Activated naive CD8-positive, alpha-beta T cell treated with anti-CD3 and anti-CD28 coated beads, Interleukin-2, amount 50 U/mL, for 24 hours (primary cell): ENCODE results near the gene PRPF38A.

ENCODE experiments used
- ATAC-seq: fragments of 150-1000 bp; cut with Tn5 transposase; one replicate; pipeline ENCODE4 v1.10.0; 2021
- DNase-seq: peaks from one replicate; pipeline ENCODE4 v3.0.0; 2021
- H3K27ac Mint-ChIP-seq: one replicate; pipeline ENCODE4 v1.8.0; 2021; ENCODE audit warnings: mild to moderate bottlenecking, mixed read lengths
- H3K27me3 Mint-ChIP-seq: one replicate; pipeline ENCODE4 v1.8.0; 2021; ENCODE audit warnings: mixed read lengths
- H3K36me3 Mint-ChIP-seq: one replicate; pipeline ENCODE4 v1.8.0; 2021; ENCODE audit warnings: low read depth, mixed read lengths
- H3K4me1 Mint-ChIP-seq: one replicate; pipeline ENCODE4 v1.8.0; 2021; ENCODE audit warnings: mixed read lengths
- H3K4me3 Mint-ChIP-seq: one replicate; pipeline ENCODE4 v1.8.0; 2021; ENCODE audit warnings: mild to moderate bottlenecking, moderate library complexity, mixed read lengths
- H3K9me3 Mint-ChIP-seq: one replicate; pipeline ENCODE4 v1.8.0; 2021; ENCODE audit warnings: mixed read lengths

PRPF38A gene

GRCh38 chr1:52404116-52404974 lies at the start of gene PRPF38A, which contains the start of gene ORC1:
TSS of gene PRPF38A (plus strand) at chr1:52404602. CDS start at chr1:52404750, 148 bp downstream.
TSS of gene ORC1 (minus strand) at chr1:52404423. CDS start at chr1:52402223, 2,200 bp downstream.
- ATAC-seq, result peak; percentile 93
- DNase-seq, result peak; percentile 99
- Mint-ChIP-seq H3K4me1 (peaks cover 45% of the 10 kb centered on the region), H3K9me3 (no peaks in the 10 kb centered on the region), H3K4me3 (peak within 1 kb of the TSS; percentile 98), H3K27me3 (no peaks in the 10 kb centered on the region), H3K36me3 (peaks cover 63% of the 10 kb centered on the region), H3K27ac (peak within 1 kb of the TSS; percentile 97)

DNA sequence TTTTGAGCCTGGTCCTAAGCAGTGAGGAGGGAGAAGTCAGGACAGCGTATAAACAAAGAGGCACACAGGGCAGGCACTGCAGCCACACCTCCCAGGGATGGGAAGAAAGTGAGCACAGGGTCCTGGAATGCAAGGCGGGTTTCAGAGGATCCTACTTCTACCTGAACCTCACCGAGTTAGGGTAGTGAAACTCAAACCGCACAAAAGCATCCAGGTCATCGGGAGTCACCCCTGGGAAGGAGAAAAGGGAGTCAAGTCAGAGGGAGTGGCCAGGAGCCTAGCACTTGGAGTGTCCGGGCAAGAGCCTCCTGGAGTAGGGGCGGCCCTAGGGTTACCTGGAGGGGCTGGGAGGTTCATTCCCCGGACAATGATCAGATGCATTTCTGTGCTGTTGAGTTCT lies 49.0 kb upstream of the PRPF38A start:
- Mint-ChIP-seq H3K9me3 (no peaks in the 10 kb centered on the region), H3K27ac (no peak overlapping the region), H3K4me1 (no peaks in the 10 kb centered on the region), H3K27me3 (no peaks in the 10 kb centered on the region), H3K4me3 (no peak overlapping the region), H3K36me3 (peaks cover 48% of the 10 kb centered on the region)
- ATAC-seq (no peak), DNase-seq (no peak)

- ATAC-seq (no peak), DNase-seq (no peak)
- no peak overlapping the region for H3K27ac Mint-ChIP-seq
- peaks cover 48% of the 10 kb centered on the region for H3K36me3 Mint-ChIP-seq
- H3K27me3 Mint-ChIP-seq, result no peaks in the 10 kb centered on the region
- no peaks in the 10 kb centered on the region for H3K4me1 Mint-ChIP-seq
- no peak overlapping the region for H3K4me3 Mint-ChIP-seq
- no peaks in the 10 kb centered on the region for H3K9me3 Mint-ChIP-seq
Measured at GRCh38 chr1:52355847-52356505, 48.4 kb upstream of the PRPF38A start.

GRCh38 chr1:52356818-52357355 lies 47.5 kb upstream of the PRPF38A start:
- peaks cover 55% of the 10 kb centered on the region for H3K36me3 Mint-ChIP-seq
- H3K4me3 Mint-ChIP-seq, result no peak overlapping the region
- peak overlapping the region; percentile 44 for H3K27ac Mint-ChIP-seq
- H3K27me3 Mint-ChIP-seq, result no peaks in the 10 kb centered on the region
- H3K4me1 Mint-ChIP-seq, result no peaks in the 10 kb centered on the region
- no peak for DNase-seq
- no peak for ATAC-seq
- no peaks in the 10 kb centered on the region for H3K9me3 Mint-ChIP-seq

- no peak overlapping the region for H3K27ac Mint-ChIP-seq
- no peaks in the 10 kb centered on the region for H3K27me3 Mint-ChIP-seq
- peaks cover 57% of the 10 kb centered on the region for H3K36me3 Mint-ChIP-seq
- ATAC-seq, result no peak
- DNase-seq, result no peak
- H3K4me3 Mint-ChIP-seq, result no peak overlapping the region
- H3K4me1 Mint-ChIP-seq, result peaks cover under 1% of the 10 kb centered on the region
- no peaks in the 10 kb centered on the region for H3K9me3 Mint-ChIP-seq
Measured at GRCh38 chr1:52357397-52357796, 47.0 kb upstream of the PRPF38A start.

DNA sequence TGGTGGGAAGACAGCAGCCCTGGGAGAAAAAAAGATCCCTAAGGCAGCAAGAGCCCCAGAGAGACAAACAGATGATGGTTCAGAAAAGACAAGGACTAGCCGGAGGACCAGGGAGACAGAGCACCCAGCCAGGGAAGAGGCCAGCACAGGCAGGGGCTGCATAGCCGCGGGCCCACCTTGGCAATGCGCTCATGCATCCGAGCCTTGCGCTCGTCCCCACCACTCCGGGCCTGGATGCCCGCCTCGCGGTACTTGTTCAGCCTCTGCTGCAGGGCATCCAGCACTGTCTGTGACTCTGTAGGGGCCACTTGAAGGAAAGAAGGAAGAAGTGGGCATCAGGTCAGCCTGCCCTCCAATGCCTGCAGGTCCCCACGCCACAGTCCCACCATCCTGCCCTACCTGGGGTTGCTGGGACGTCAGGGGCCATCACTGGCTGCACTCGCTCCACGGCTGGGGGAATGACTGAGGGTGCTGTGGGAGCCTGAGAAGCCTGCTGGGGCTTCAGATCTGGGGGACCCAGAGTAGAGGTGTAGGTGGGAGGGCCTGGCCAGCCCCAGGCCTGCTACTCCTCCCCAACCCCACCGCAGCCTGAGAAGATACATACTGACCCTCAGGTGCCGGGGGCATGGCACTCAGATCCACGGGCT lies 45.4 kb upstream of the PRPF38A start:
- Mint-ChIP-seq H3K27me3 (no peaks in the 10 kb centered on the region), H3K9me3 (no peaks in the 10 kb centered on the region), H3K27ac (no peak overlapping the region), H3K4me1 (peaks cover 12% of the 10 kb centered on the region), H3K36me3 (peaks cover 55% of the 10 kb centered on the region), H3K4me3 (no peak overlapping the region)
- ATAC-seq, result no peak
- no peak for DNase-seq

GRCh38 chr1:52359676-52360594 lies 44.5 kb upstream of the PRPF38A start:
- H3K9me3 Mint-ChIP-seq, result no peaks in the 10 kb centered on the region
- H3K27ac Mint-ChIP-seq, result no peak overlapping the region
- H3K27me3 Mint-ChIP-seq, result no peaks in the 10 kb centered on the region
- ATAC-seq, result no peak
- DNase-seq, result no peak
- peaks cover 20% of the 10 kb centered on the region for H3K4me1 Mint-ChIP-seq
- H3K4me3 Mint-ChIP-seq, result no peak overlapping the region
- peaks cover 50% of the 10 kb centered on the region for H3K36me3 Mint-ChIP-seq

GRCh38 chr1:52360595-52360968 lies 43.8 kb upstream of the PRPF38A start:
- Mint-ChIP-seq H3K4me3 (no peak overlapping the region), H3K36me3 (peaks cover 44% of the 10 kb centered on the region), H3K27me3 (no peaks in the 10 kb centered on the region), H3K4me1 (peaks cover 26% of the 10 kb centered on the region), H3K27ac (no peak overlapping the region), H3K9me3 (no peaks in the 10 kb centered on the region)
- ATAC-seq (no peak), DNase-seq (no peak)

- no peaks in the 10 kb centered on the region for H3K9me3 Mint-ChIP-seq
- peaks cover 25% of the 10 kb centered on the region for H3K36me3 Mint-ChIP-seq
- peak overlapping the region; percentile 97 for H3K4me3 Mint-ChIP-seq
- DNase-seq (no peak), ATAC-seq (no peak)
- no peaks in the 10 kb centered on the region for H3K27me3 Mint-ChIP-seq
- peaks cover 41% of the 10 kb centered on the region for H3K4me1 Mint-ChIP-seq
- H3K27ac Mint-ChIP-seq, result no peak overlapping the region
Measured at GRCh38 chr1:52364235-52364839, 40.1 kb upstream of the PRPF38A start.

GRCh38 chr1:52365071-52365745 lies 39.2 kb upstream of the PRPF38A start:
- no peaks in the 10 kb centered on the region for H3K27me3 Mint-ChIP-seq
- DNase-seq, result peak; percentile 33
- H3K4me3 Mint-ChIP-seq, result peak overlapping the region; percentile 97
- H3K4me1 Mint-ChIP-seq, result peaks cover 41% of the 10 kb centered on the region
- H3K27ac Mint-ChIP-seq, result peak overlapping the region; percentile 98
- peaks cover 22% of the 10 kb centered on the region for H3K36me3 Mint-ChIP-seq
- ATAC-seq, result no peak
- no peaks in the 10 kb centered on the region for H3K9me3 Mint-ChIP-seq

DNA sequence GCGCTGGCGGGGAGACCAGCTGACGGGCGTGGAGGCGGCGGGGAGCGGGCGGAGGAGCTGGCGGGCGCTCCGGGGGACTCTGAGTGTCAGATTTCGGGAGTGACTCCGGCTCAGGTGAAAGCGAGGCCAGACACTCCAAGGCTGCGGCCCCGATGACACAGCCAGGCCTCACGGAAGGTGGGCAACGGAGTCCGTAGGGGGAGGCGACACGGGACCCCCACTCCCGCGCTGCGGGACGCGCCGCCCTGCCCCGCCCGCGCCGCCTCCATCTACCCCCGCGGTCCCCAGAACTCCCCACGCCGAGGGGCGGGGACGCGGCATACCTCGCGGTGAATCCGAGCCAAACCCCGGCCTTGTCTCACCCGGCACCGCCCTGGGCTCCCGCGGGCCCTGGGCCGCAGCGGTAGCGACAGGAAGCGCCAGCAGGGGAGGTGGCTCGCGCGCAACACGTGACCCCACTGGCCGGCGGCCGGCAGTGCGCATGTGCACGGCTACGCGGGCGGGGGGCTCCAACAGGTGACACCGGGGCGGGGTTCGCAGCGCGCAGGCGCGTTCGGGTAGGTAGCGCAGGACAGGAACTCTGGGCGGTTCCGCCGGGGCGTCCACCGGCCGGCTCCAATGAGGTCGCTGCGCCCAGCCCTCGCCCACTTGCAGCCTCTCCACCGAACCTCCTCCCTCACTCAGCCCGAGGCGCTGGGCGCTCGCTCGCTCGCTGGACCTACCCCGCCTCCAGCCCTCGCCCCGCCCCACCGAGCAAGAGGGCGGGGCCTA lies 38.5 kb upstream of the PRPF38A start, which contains the start of gene CC2D1B:
TSS of gene CC2D1B (minus strand) at position 460 of the 771 bp plus-strand sequence. CDS start 1,585 bp downstream, outside the sequence.
- peaks cover 27% of the 10 kb centered on the region for H3K36me3 Mint-ChIP-seq
- H3K27ac Mint-ChIP-seq, result peak within 1 kb of the TSS; percentile 98
- DNase-seq, result peak; percentile 100
- no peaks in the 10 kb centered on the region for H3K9me3 Mint-ChIP-seq
- H3K27me3 Mint-ChIP-seq, result no peaks in the 10 kb centered on the region
- peaks cover 41% of the 10 kb centered on the region for H3K4me1 Mint-ChIP-seq
- peak; percentile 94 for ATAC-seq
- peak within 1 kb of the TSS; percentile 97 for H3K4me3 Mint-ChIP-seq

GRCh38 chr1:52366517-52366827 lies 37.9 kb upstream of the PRPF38A start:
- Mint-ChIP-seq H3K27ac (peak overlapping the region; percentile 71), H3K4me3 (peak overlapping the region; percentile 97), H3K4me1 (peaks cover 41% of the 10 kb centered on the region), H3K9me3 (no peaks in the 10 kb centered on the region), H3K27me3 (no peaks in the 10 kb centered on the region), H3K36me3 (peaks cover 30% of the 10 kb centered on the region)
- DNase-seq (no peak), ATAC-seq (no peak)
